ENCODE measurements around the gene ANKRD33B. TPM values are rescaled to one million over a fixed set of nuclear protein-coding genes. Genes with fewer than 3 reads are reported as not detected.
"Not testable (repeated sequence)": the region's sequence is repeated elsewhere in the genome, so short reads cannot be mapped to it uniquely, and the experiment has no call there.

ANKRD33B gene
- polyA plus RNA-seq, 1 experiment, result 3.4 TPM

DNA sequence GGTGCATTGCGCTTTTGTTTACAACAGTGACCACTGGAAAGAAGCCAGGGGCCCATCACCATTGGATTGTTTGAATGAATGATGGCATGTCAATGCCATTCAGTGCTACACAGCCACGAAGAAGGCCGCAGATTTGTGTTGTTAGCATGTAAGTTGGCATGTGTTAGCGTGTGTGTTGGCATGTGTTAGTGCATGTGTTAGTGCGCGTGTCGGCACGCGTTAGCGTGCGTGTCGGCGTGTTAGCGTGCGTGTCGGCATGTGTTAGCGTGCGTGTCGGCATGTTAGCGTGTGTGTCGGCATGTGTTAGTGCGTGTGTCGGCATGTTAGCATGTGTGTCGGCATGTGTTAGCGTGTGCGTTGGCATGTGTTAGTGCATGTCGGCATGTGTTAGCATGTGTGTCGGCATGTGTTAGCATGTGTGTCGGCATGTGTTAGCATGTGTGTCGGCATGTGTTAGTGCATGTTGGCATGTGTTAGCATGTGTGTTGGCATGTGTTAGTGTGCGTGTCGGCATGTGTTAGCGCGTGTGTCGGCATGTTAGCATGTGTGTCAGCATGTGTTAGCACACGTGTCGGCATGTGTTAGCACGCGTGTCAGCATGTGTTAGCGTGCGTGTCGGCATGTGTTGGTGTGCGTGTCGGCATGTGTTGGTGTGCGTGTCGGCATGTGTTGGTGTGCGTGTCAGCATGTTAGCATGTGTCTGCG, 15.3 kb upstream of the ANKRD33B start:
- CTCF ChIA-PET, result no interaction called here
- no peaks in the 10 kb centered on the region for H3K36me3 ChIP-seq (ENCODE audit: control insufficient read depth, insufficient read depth, low read length)

GRCh38 chr5:10549123-10549514, 14.8 kb upstream of the ANKRD33B start:
- CTCF ChIA-PET; DNase-seq (ENCODE audit: low read depth); POLR2A ChIA-PET; H3K27me3 ChIP-seq (ENCODE audit: control insufficient read depth, insufficient read depth, low read length); H3K4me3 ChIP-seq (ENCODE audit: low read depth, low read length); H3K36me3 ChIP-seq (ENCODE audit: control insufficient read depth, insufficient read depth, low read length): not testable (repeated sequence)

More for the DNA sequence above, 15.3 kb upstream of the ANKRD33B start:
- POLR2A ChIA-PET, result interaction anchor here (0.6 kb wide), 1 partner anchor 262 kb away, joined by 4 read pairs; no protein-coding TSS in a partner anchor
- Histone ChIP-seq H3K4me3 (ENCODE audit: low read depth, low read length) (no peak overlapping the region), H3K27me3 (ENCODE audit: control insufficient read depth, insufficient read depth, low read length) (peaks cover 2% of the 10 kb centered on the region; the same call in 1 of the 2 replicates)
- TF ChIP-seq CTCF (IDR thresholded peaks at IDR 0.05; ENCODE audit: insufficient read depth, low read depth, low read length), result no peak
- no peak for DNase-seq (ENCODE audit: low read depth)

GRCh38 chr5:10550222-10550995, 13.5 kb upstream of the ANKRD33B start:
- POLR2A ChIA-PET, result interaction anchor here (0.6 to 1.1 kb wide), 2 partner anchors 26 to 209 kb away, joined by 4 to 12 read pairs; no protein-coding TSS in a partner anchor
- Histone ChIP-seq H3K4me3 (ENCODE audit: low read depth, low read length) (no peak overlapping the region), H3K36me3 (ENCODE audit: control insufficient read depth, insufficient read depth, low read length) (no peaks in the 10 kb centered on the region), H3K27me3 (ENCODE audit: control insufficient read depth, insufficient read depth, low read length) (peaks cover 2% of the 10 kb centered on the region; the same call in 1 of the 2 replicates)
- CTCF ChIA-PET, result interaction anchor here (1.2 to 1.7 kb wide), 3 partner anchors 18 to 93 kb away, joined by 3 to 6 read pairs (median 4); no protein-coding TSS in a partner anchor
- no peak for TF ChIP-seq CTCF (IDR thresholded peaks at IDR 0.05; ENCODE audit: insufficient read depth, low read depth, low read length)
- no peak for DNase-seq (ENCODE audit: low read depth)

- H3K4me3 ChIP-seq (ENCODE audit: low read depth, low read length), result no peak overlapping the region
- DNase-seq (ENCODE audit: low read depth), result no peak
- no peaks in the 10 kb centered on the region; the same call in 1 of the 2 replicates for H3K27me3 ChIP-seq (ENCODE audit: control insufficient read depth, insufficient read depth, low read length)
- POLR2A ChIA-PET, result no interaction called here
- H3K36me3 ChIP-seq (ENCODE audit: control insufficient read depth, insufficient read depth, low read length), result no peaks in the 10 kb centered on the region
- CTCF ChIA-PET, result interaction anchor here (1.2 to 1.7 kb wide), 3 partner anchors 17 to 95 kb away, joined by 3 to 6 read pairs (median 4); no protein-coding TSS in a partner anchor
- TF ChIP-seq CTCF (IDR thresholded peaks at IDR 0.05; ENCODE audit: insufficient read depth, low read depth, low read length), result no peak
Observed at GRCh38 chr5:10551782-10552138, 12.1 kb upstream of the ANKRD33B start.

- POLR2A ChIA-PET, result no interaction called here
- no peak for DNase-seq (ENCODE audit: low read depth)
- no peaks in the 10 kb centered on the region for H3K36me3 ChIP-seq (ENCODE audit: control insufficient read depth, insufficient read depth, low read length)
- H3K27me3 ChIP-seq (ENCODE audit: control insufficient read depth, insufficient read depth, low read length), result no peaks in the 10 kb centered on the region
- no peak for TF ChIP-seq CTCF (IDR thresholded peaks at IDR 0.05; ENCODE audit: insufficient read depth, low read depth, low read length)
- CTCF ChIA-PET, result interaction anchor here (1.1 to 1.6 kb wide), 3 partner anchors 75 to 100 kb away, joined by 3 to 6 read pairs (median 4); no protein-coding TSS in a partner anchor
- H3K4me3 ChIP-seq (ENCODE audit: low read depth, low read length), result no peak overlapping the region
Observed at GRCh38 chr5:10552183-10553143, 11.4 kb upstream of the ANKRD33B start.
